ENCODE measurements around the gene PNMA8A.
A peak's percentile ranks its signal among the peaks of the same experiment; 100 is the strongest.
"Not testable (repeated sequence)": the region's sequence is repeated elsewhere in the genome, so short reads cannot be mapped to it uniquely, and the experiment has no call there.

Gene PNMA8A

GRCh38 chr19:46469541-46470185 lies 1.7 kb downstream of the PNMA8A start:
- no peak for DNase-seq

DNA sequence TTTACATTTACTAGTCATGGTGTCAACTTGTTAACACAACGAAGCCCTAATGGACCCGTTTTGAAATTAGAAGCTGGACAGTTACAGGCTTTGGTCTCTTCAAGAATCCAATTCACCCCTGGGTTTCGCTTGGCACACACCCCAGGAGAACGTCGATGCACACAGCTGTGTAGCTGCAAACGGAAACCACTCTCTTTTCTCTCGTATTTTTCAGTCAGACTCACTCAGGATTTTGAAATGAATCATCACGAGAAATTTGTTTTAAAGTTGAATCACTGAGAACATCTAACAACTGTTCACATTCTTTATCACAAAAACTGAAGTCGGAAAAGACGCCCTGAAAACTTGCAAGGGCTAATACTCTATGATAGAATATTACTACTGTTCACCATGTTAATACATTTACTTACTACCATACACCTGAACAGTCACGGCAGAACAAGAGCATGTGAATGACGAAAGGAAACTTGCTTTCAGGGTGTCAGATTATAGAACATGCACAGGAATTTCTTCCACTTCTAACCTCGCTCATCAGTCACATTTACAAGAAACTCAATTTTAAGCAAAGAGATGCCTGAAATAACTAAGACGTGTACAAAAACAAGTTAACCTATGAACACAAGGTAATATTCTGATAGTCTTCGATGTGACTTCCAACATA lies 4.7 kb downstream of the PNMA8A start:
- no peak for DNase-seq

DNA sequence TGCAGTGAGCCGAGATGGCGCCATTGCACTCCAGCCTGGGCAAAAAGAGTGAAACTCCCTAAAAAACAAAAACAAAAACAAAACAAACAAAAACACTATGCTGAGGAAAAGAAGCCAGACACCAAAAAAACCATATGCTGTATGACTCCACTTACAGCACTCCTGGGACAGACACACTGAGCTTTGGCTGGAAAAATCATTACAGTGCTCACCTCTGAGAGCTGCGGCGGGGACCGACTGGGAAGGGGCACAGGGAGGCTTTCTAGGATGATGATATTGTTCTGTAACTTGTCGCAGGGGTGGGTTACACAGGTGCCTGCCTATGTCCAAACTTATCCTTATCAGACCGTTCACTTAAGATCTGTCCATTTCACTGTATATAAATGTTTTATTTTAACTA lies 7.8 kb downstream of the PNMA8A start:
- DNase-seq: no peak

GRCh38 chr19:46461537-46461936 lies 9.8 kb downstream of the PNMA8A start:
- no peak for DNase-seq

- no peak for DNase-seq
Observed at GRCh38 chr19:46460981-46461380, 10.4 kb downstream of the PNMA8A start.

DNA sequence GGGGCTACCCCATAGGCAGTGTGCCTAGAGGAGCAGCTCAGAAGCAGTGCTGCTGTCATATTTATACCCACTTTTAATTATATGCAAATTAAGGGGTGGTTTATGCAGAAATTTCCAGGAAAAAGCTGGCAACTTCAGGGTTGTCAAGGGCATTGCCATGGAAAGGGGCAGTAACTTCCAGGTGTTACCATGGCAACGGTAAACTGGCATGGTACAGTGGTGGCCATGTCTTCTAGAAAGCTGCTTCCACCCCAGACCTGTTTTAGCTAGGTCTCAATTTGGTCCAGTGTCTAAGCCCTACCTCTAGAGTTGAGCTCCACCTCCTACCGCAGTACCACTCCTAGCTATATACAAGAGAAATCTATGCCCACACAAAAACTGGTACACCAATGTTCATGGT lies 11.3 kb downstream of the PNMA8A start:
- DNase-seq: no peak

- no peak for DNase-seq
Observed at GRCh38 chr19:46456930-46457329, 14.4 kb downstream of the PNMA8A start.

DNA sequence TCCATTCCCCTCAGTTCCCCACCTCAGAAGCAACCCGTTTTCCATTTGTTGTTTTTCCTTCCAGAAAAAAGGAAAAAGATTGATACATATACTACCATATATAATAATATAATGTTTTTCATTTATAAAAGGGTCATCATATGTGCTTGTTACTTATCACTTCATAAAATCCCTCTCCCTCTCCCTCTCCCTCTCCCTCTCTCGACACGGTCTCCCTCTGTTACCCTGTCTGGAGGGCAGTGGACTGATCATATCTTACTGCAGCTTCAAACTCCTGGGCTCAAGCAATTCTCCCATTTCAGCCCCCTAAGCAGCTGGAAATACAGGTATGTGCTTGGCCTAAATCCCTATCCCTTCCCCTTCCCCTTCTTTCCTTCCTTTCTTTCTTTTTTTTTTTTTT lies 17.1 kb downstream of the PNMA8A start:
- no peak for DNase-seq

GRCh38 chr19:46453661-46454060 lies 17.7 kb downstream of the PNMA8A start:
- no peak for DNase-seq

DNA sequence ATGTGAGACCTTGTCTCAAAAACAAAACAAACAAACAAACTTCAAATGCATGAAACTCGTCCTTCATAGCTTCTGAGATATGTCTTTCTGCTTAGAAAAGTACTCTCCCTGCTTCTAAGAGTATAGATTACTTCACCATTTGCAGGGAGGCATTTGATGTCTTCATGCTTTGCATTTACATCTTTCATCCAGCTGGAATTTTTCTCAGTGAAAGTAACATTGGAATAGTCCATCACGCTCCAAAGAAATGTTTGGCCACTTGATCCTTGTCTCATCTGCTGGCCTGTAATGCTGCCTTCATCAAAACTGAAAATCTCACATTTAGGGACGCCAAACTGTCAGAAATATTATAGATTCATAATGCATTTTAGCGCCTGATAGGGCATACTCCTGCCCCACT lies 19.2 kb downstream of the PNMA8A start:
- no peak for DNase-seq

GRCh38 chr19:46451352-46451751 lies 20.0 kb downstream of the PNMA8A start:
- peak in 3 of 51 donors; percentile 8 to 27 (median 14) for DNase-seq

- DNase-seq: no peak
Observed at GRCh38 chr19:46450737-46451136, 20.6 kb downstream of the PNMA8A start.

DNA sequence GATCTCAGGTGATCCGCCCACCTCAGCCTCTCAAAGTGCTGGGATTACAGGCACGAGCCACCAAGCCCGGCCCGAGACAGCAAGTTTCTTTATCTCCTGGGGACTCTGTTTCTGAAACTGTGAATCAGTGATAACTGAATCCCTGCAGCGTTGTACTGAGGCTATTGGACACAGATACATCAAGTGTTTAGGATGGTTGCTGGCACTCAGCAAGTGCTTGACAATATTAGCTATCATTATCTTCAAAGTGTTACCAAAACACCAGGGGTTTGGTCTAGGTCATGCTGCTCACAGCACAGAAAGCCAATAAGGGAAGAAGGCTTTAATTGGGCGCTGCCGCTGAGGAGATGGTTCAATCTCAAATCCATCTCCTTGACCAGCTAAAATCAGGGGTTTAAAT lies 22.1 kb downstream of the PNMA8A start:
- DNase-seq: no peak

GRCh38 chr19:46448601-46449000 lies 22.8 kb downstream of the PNMA8A start:
- DNase-seq: no peak

GRCh38 chr19:46447824-46448223 lies 23.5 kb downstream of the PNMA8A start:
- no peak for DNase-seq

GRCh38 chr19:46447006-46447405 lies 24.4 kb downstream of the PNMA8A start:
- no peak for DNase-seq

- no peak for DNase-seq
Observed at GRCh38 chr19:46446021-46446420, 25.3 kb downstream of the PNMA8A start.

DNA sequence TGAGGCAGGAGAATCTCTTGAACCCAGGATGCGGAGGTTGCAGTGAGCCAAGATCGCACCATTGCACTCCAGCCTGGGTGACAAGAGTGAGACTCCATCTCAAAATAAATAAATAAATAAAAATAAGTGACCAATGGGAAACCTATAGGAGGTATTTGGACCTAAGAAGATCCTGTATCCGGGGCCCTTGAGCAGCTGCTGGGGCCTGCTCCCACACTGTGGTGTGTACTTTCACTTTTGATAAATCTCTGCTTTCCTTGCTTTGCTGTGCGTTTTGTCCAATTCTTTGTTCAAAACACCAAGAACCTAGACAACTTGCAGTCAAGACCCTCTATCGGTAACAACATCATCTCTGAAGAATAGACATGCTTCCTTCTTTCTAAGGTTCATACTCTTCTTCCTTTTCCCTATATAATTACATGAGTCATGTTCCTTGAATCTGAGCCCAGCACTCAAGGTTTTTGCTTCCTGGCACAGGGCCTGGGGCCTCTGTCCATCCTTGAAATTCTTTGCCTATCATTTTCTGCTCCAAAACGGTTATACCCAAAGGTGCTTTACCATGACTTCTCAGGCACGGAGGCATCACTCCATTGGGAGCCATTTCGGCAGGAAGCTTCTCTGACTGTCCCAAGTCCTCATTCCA lies 28.4 kb downstream of the PNMA8A start:
- no peak for DNase-seq

GRCh38 chr19:46441866-46442265 lies 29.5 kb downstream of the PNMA8A start:
- no peak for DNase-seq

- not testable (repeated sequence) for DNase-seq
Observed at GRCh38 chr19:46435689-46436088, 35.7 kb downstream of the PNMA8A start.

- peak in 34 of 51 donors; percentile 6 to 89 (median 47) for DNase-seq
Observed at GRCh38 chr19:46435009-46435408, 36.4 kb downstream of the PNMA8A start.

GRCh38 chr19:46433470-46433869 lies 37.9 kb downstream of the PNMA8A start:
- DNase-seq: not testable (repeated sequence)

- DNase-seq: no peak
Observed at GRCh38 chr19:46431824-46432223, 39.5 kb downstream of the PNMA8A start.

Measured in hypothalamus (tissue), 51 donors.